C4-2B (cell line): ENCODE data around the gene KLRC1.
"Not testable (repeated sequence)": the region's sequence is repeated elsewhere in the genome, so short reads cannot be mapped to it uniquely, and the experiment has no call there.

Source experiments
- CTCF ChIP-seq: fragments of 450-650 bp; conservative IDR thresholded peaks from 2 replicates; pipeline ENCODE4 v1.5.1; 2017; ENCODE audit warnings: mild to moderate bottlenecking
- ZFX ChIP-seq: fragments of 450-650 bp; IDR thresholded peaks from 2 replicates; pipeline ENCODE4 v1.6.1; 2017

DNA sequence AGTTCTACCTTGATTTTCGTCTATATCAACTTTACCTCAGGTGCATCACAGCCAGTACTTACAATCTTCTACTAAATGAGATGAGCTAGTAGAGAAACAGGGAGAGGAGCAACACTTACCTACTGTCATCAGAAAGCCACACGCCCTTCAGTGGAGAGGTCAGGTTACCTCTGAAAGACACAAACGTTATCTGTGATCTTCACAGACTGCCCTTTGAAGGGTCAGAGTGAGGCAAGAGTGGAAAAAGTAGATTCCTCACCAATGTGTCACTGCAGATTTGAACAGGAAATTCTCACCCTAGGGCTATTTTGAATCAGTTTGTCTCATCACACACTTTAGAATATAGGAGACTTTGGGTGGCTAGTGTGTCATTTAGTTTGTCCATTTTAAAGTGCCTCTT, 31.0 kb downstream of the KLRC1 start:
- not testable (repeated sequence) for TF ChIP-seq CTCF, ZFX
